Dedifferentiated amniotic fluid mesenchymal stem cell (primary cell): ENCODE data around the gene JAZF1.

Experiments used
- DNase-seq: peaks from one replicate; pipeline ENCODE4 v3.0.0-alpha.2; 2016; ENCODE audit errors: extremely low spot score

Gene JAZF1

DNA sequence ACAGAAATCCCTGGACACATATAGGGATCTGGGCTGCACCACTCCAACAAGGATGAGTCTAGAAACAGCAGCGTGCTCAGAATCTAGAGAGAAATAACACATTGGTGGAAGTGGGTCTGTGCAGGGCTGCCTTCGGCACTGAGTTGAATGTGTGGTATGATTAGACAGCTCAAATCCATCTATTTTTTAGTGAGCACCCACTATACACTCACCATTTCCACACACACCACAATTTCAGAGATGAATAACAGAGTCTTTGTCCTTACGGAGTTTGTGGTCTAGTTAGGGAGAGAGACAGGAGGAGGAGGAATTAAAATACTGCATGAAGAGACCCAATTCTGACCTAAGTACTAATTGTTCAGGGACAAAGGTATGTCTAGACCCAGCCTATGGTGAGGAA lies 44.2 kb downstream of the JAZF1 start:
- no peak for DNase-seq

GRCh38 chr7:28135760-28136159 lies 44.8 kb downstream of the JAZF1 start:
- no peak for DNase-seq

DNA sequence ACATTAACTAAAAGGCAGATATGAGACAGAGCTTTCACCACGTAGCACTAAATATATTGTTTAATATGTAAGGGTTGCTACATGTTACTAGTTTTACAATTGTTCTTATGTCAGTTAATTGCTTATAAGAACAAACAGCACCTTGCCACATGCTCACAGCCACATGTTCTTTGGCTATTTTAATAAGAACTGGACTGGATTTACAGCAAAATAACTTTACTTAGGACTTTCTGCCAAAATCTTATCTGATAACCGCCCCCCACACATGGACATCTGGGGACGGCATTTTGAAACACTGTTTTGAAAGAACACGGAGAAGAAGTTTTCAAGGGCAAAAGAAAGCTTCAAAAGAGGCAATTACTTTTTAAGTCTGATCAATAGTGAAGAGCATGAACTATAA lies 45.3 kb downstream of the JAZF1 start:
- no peak for DNase-seq

DNA sequence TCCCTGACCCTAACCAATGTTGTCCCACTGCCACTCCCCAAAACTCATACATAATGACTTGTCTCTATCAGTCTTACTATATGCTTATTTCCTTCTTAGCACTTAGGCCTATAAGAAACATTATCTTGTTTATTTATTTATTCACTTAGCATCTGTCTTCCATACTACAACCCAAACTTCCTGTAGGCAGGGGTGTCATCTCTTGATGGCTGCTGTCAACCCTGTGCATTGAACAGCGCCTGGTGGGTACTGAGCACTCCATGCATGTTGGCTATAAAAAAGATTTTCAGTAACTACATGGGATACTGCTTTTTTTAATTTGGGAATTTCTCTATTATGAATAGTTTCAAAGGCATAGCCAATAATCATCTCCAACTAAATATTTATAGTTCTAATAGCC lies 46.7 kb downstream of the JAZF1 start:
- DNase-seq, result no peak

- DNase-seq, result no peak
These were observed 47.4 kb downstream of the JAZF1 start for GRCh38 chr7:28132959-28133870.

- DNase-seq, result peak; percentile 41
These were observed 50.3 kb downstream of the JAZF1 start for GRCh38 chr7:28130277-28130676.

DNA sequence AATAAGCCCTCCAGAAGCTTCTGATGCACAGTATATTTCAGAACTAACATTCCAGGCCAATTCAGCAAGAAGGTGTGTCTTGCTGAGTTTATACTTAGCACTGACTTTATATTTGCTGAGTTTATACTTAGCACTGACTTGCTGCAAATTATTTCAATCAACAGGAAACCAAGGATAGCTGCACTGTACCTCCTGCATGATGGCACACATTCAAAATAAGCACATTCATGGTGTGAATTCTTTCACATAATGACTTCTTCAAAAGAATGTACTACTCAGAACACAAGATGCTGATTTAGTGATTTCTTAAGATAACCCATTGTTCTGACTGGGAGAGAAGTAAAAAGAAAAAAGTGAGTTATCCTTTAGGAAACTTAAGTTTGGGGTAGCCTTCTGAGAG lies 52.0 kb downstream of the JAZF1 start:
- no peak for DNase-seq

DNA sequence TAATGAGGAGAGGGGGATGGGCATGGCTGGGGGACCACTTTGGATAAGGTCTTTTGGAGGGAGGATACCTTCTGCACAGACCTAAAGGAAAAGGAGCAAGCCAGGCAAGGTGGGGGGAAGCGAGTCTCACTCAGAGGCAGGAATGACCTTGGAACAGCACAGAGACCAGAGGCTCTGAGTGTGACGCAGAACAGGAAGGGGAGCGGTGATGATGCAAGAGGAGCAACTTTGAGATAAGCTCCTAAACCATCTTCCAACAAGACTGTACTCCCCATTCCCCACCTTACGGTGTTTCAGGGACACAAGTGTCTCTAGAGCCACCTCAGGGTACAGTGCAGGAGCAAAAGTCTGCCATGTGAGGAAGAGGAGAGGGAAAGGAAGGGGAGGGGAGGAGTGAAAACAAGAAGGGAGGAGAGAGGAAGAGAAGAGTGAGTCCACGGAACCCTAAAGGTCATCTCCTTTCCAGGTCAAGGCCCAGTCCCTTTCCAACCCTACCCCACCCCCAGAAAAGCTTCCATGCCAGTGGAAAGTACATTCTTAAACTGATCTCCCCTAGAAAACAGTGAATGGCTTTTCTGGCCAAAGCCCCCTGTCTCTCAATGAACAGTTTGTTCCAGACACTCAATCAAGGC lies 54.1 kb downstream of the JAZF1 start:
- no peak for DNase-seq

DNA sequence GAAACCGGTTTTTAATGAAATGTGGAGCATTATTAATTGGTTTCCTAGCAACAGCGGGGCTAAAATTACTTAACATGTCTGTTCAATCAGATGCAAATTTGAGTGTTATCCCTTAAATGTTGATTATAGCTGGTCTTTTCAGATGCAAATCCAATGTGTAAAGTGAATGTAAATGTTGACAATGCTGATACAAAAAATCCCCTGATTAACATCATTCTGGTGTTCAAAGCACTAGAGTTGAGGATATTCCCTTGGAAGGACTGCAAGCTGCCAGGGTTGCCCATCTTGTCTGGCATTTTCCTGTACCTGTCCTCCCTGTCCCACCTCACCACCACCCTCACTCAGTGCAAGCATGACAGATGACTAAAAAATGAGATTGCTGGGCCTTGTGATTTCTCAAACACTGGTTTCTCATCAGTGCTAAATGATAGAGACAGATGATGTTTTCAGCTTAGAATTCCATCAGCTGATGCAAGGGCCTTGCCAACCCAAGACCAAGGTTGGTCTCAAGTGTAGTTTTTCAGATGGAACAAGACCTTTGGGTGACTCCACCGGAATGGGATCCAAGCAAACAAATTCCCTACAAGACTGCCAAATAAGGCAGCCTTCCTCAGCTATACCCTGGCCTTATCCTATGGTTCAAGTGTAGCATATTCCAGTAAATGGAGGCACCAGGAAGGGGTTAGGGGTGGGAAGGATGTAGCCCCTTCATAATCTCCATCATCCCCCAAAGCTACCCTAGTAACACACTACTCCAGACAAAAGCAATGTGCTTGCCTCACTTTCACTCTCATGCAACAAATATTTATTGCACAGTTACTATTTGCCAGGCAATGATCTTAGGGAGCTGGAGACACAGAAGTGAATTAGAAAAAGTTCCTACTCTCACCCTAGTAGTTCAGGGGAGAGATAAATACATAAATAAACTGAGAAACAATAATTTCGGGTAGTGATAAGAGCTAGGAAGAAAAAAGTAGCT lies 54.9 kb downstream of the JAZF1 start:
- peak; percentile 46 for DNase-seq

DNA sequence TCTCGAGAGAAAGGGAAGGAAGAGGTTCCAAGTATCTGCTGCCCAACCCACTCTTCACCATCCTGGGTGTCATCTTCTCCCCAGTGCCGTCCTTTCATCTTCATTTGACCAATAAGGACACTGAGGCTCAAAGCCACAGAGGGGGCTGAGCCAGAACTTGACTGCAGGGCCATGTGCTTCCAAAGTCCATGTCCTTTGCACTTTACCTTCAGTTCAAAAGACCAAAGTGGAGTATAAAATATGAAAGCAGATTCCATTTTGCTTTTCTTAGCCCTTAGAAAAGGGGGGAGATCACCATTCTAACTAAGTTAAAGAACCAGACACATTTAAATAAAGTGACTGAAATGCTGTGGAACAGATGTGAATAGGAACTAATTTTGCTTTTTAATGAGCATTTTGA lies 56.2 kb downstream of the JAZF1 start:
- DNase-seq, result no peak

GRCh38 chr7:28123752-28124151 lies 56.8 kb downstream of the JAZF1 start:
- no peak for DNase-seq

DNA sequence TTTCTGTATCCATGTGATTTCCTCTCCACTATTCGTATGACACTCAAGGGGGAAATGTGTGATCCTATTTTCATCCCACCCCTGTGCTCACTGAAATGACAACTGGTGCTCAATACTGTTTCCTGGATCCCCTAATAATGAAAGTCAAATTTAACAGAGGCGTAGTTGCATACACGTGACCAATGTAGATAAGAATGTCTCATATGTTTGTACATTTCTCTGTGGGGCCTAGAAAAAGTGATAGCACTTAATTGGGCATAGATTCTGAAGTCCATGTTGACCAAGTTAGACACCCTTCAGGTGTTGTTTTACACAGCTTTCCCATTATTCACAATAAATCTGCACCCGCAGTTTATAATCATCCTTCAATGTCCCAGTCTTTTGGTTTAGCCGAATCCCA lies 59.1 kb downstream of the JAZF1 start:
- no peak for DNase-seq

GRCh38 chr7:28116041-28116440 lies 64.6 kb downstream of the JAZF1 start:
- DNase-seq, result no peak

DNA sequence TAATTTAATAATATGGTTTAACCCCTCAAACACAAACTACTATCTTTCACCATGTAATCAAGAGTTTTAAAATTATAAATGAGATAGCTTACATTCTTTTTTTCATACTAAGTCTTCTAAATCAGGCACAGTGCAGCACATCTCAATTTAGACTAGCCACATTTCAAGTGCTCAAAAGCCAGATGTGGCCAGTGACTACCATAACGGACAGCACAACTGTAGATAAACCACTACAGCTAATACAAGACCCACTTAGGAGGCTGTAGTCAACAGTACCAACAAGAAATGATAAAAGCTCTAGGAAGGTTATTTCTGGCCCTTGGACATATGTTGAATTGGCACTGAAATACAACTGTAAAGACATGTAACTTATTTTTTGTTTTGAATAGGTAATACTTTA lies 65.3 kb downstream of the JAZF1 start:
- no peak for DNase-seq

DNA sequence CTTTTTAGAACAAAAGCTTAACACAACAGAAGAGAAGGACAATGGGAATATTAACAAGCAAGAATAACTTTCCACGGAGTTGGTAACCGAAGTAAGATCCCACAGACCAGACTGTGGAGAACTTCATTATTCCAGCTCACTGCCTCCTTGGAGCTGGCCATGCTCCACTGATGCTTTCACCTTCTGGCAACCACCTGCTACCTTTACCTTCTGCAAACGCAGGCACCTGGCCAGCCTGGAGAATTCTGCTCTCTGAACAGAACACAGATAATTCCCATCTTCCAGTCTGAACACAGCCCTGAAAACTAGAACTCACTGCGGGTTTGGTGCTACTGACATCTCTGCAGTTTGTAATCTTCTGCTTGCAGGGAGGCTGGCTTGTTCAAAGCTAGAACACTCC lies 66.5 kb downstream of the JAZF1 start:
- no peak for DNase-seq

- no peak for DNase-seq
These were observed 67.6 kb downstream of the JAZF1 start for GRCh38 chr7:28112883-28113540.

- no peak for DNase-seq
These were observed 68.1 kb downstream of the JAZF1 start for GRCh38 chr7:28112467-28112866.

GRCh38 chr7:28112012-28112411 lies 68.6 kb downstream of the JAZF1 start:
- peak; percentile 35 for DNase-seq

DNA sequence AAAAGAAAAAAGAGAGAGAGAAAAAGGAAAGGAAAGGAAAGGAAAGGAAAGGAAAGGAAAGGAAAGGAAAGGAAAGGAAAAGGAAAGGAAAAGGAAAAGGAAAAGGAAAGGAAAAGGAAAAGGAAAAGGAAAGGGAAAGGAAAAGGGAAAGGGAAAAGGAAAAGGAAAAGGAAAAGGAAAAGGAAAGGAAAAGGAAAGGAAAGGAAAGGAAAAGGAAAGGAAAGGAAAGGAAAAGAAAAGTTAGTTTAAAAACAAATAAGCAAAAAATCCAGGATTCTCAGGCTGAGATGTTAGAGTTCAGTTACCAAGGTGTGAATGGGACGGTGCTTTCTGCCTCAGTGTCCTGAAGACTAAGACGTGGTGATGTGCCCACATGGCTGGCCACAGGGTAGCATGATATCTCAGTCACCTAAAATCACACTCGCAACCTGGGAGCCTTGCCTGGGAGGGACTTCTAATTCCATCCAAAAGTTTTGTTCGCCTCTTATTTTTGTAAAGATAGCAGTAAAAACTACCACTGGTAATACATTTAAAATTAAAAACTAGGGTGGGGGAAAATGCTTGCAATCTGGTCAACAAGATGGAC lies 70.1 kb downstream of the JAZF1 start:
- DNase-seq, result no peak

DNA sequence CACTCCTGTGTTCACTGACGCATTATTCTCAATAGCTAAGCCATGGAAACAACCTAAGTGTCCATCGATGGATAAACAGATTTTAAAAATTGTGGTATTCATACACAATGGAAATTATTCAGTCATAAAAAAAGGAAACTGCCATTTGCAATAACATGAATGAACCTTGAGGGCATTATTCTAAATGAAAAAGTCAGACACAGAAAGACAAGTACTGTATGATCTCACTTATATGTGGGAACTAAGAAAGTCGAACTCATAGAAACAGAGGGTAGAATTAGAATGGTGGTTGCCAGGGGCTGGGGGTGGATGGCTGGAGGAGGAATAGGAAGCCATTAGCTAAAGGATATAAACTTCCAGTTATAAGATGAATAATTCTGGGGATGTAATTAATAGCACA lies 71.8 kb downstream of the JAZF1 start:
- no peak for DNase-seq

GRCh38 chr7:28107960-28108359 lies 72.6 kb downstream of the JAZF1 start:
- DNase-seq, result no peak
